Stimulated activated CD4-positive, alpha-beta T cell treated with anti-CD3 and anti-CD28 coated beads, Interleukin-2, amount 100 ng/mL, for 24 hours (primary cell): ENCODE measurements around the gene SMIM15.
"Not testable (repeated sequence)": the region's sequence is repeated elsewhere in the genome, so short reads cannot be mapped to it uniquely, and the experiment has no call there.

Experiments
- DNase-seq, 2 donors: peaks; one replicate each; pipeline ENCODE4 v3.0.0-alpha.2; 2020

The SMIM15 gene, protein sequence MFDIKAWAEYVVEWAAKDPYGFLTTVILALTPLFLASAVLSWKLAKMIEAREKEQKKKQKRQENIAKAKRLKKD

GRCh38 chr5:61162010-61162831 lies at the start of gene SMIM15:
Gene SMIM15 (minus strand): TSS chr5:61162468. CDS start chr5:61160171, 2,297 bp downstream.
- DNase-seq = peak; percentile 83 to 87

DNA sequence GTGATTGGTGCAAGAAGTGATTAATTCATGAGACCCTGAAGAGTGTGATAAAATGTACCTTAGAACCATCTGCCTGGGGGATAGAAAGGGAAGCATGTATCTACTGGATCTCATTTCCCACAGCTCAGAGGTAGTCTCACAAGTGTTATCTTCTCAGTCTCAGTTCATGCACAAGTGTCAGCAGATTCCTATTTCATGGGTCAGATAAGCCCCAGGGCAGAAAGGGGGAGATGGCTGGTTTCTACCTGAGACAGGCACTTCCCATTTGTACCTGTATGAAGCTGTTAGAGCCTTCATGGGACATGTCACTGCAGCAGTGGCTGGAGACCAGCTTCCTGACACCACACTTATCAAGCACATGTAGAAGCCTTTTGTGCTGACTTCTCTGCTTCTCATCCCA lies 45.6 kb upstream of the SMIM15 start:
- DNase-seq = no peak

DNA sequence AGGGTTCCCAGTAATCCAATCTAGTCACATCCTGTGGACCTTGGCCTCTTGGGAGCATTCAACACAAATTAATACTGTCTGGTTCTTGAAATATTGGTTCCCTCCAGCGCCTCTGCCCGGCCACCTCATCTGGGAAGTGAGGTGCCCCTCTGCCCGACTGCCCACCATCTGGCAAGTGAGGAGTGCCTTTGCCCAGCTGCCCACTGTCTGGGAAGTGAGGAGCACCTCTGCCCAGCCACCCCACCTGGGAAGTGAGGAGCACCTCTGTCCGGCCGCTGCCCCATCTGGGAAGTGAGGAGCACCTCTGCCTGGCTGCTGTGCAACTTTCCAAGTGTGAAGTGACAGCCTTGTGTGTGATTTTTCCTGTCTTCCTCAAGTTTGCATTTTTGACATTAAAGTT lies 42.7 kb upstream of the SMIM15 start:
- DNase-seq = no peak

- no peak for DNase-seq
Measured at GRCh38 chr5:61202213-61202612, 39.9 kb upstream of the SMIM15 start.

DNA sequence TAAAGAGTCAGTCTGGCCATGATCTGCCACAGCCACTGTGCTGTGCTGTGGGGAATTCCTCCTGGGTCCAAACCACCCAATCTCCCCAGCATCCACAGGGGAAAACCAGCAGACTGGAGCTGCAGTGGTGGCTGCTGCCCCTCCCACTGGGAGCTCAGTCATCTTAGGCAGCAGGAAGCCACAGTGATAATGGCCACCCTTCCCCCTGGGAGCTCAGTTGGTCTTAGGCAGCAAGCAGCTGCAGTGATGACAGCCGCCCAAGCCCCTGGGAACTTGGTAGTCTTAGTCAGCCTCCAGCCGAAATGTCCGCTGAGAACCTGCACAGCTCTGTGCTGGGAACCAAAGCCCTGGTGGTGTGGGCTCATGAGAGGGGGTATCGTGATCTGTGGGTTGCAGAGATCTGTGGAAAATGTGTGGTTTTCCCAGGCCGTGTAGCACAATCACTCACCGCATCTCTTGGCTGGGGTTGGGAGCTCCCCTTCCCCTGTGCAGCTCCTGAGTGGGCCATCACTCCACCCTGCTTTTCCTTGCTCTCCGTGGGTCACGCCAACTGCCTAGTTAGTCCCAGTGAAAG lies 38.4 kb upstream of the SMIM15 start:
- no peak for DNase-seq

GRCh38 chr5:61198606-61199005 lies 36.3 kb upstream of the SMIM15 start:
- no peak for DNase-seq

DNA sequence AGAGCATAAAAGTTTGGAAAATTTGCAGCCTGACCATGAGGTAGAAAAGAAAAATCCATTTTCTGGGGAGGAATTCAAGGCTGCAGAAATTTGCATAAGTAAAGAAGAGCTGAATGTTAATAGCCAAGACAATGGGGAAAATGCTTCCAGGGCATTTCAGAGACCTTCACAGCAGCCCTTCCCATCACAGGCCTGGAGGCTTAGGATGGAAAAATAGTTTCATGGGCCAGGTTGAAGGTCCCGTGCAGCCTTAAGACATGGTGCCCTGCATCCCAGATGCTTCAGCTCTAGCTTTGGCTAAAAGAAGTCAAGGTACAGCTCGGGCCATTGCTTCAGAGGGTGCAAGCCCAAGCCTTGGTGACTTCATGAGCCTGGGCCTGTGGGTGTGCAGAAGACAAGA lies 25.6 kb upstream of the SMIM15 start:
- DNase-seq = not testable (repeated sequence)

GRCh38 chr5:61187352-61187751 lies 25.1 kb upstream of the SMIM15 start:
- DNase-seq = not testable (repeated sequence)

DNA sequence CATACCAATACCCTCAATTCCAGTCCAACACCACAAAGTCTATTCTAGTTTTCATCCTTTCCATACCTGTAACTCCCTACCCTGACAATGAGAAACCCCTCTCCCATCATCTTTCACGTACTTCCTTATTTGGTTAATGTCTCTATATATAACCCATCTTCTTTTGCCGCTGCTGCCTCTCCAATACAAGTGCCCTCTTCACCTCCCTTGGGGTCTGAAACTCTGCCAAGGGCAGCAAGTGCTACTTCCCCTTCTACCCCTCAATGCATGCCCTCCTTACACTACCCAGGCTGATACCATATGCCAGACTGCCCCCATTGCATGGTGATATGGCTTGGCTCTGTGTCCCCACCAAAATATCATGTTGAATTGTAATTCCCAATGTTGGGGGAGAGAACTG lies 24.4 kb upstream of the SMIM15 start:
- DNase-seq = no peak

GRCh38 chr5:61184708-61185107 lies 22.4 kb upstream of the SMIM15 start:
- DNase-seq = no peak

GRCh38 chr5:61183538-61183937 lies 21.3 kb upstream of the SMIM15 start:
- no peak for DNase-seq

GRCh38 chr5:61182449-61182848 lies 20.2 kb upstream of the SMIM15 start:
- DNase-seq = no peak

DNA sequence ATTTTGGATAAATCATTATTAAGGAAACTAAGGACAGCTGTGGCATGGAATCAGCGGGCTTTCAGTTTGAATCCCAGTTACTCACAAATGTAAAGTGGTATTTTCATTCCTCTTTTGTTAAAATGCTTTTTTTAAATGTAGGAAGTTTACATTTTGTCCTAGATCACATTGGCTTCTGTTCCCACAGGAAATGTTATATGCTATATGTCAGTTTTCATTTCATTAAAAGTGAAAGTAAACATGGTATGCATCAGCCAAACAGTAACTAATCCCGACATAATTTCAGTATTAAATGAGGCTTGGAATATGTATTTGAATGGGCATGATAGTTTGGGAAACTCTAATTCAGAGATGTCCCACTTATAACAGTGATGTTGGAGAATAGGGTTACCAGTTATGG lies 18.6 kb upstream of the SMIM15 start:
- DNase-seq = no peak

DNA sequence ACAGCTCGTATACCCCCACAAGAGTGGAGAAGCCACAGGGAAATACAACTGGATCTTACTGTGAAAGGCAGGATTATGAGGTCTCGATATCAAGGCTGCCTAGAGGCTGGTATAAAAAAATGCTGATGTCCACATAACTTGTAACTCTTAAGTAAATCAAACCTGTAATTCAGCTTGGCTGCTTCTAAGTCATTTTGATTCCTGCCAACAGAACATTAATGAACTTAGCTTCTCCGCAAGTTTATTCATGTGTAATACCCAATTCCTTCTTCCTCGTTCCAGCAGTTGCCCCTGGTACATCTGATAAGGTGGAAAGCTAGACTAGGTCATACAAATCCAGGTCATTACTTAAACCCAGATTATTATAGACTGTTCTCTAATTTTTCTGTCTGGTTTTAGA lies 16.4 kb upstream of the SMIM15 start:
- DNase-seq = no peak

DNA sequence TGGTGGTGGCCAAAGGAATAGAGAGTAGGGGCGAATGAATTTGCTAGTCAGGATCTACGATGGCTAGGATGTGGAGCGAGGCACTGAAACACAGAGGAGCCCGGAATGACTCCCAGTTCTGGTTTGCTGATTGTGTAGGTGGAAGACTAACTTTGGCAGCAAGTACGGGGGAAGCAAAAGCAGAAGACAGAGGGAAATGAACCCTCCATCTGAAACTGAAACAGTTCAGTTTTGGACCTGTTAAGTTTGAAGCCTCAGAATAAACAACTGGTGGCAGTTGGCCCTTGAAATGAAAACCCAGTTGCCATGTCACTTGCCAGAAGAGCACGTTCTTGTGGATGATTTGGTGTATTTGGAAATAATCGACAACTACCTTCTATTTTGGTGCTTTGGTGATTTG lies 15.4 kb upstream of the SMIM15 start:
- DNase-seq = no peak

GRCh38 chr5:61177070-61177469 lies 14.8 kb upstream of the SMIM15 start:
- no peak for DNase-seq

DNA sequence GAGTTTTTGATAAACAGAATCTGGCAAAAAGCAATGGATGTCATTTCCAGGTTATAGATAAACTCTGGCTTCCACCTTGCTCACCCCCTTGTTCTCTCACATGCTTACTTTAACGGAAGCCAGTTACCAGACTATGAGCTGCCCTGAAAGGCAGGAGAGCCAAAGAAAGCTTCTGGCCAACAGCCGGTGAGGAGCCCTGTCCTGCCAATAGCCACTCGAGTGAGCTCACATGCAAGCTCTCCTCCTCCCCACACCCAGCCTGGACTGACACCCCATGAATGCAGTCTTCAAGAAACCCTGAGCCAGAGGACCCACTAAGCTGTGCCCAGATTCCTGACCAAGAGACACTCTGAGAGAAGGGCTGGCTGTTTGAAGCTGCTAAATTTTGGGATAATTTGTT lies 14.4 kb upstream of the SMIM15 start:
- no peak for DNase-seq

GRCh38 chr5:61171479-61171878 lies 9.2 kb upstream of the SMIM15 start:
- DNase-seq = no peak

DNA sequence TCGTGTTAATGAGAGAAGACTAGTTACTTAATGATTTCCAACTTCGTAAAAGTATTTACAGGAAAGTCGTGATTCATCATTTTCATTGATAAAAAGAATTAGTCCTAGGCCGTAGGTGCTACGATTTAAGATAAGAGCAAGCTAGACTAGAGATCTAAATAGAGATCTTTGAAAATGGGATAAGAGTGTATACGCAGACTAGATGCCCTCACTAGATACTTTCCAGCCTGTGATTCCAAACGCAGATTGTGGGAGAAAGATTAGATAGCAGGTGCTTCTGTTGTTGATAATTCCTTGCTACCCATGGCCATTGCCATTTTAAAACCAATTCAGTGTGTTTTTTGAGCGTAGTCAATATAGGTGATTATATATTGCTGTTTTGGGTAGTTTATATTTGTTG lies 6.7 kb upstream of the SMIM15 start:
- no peak for DNase-seq

DNA sequence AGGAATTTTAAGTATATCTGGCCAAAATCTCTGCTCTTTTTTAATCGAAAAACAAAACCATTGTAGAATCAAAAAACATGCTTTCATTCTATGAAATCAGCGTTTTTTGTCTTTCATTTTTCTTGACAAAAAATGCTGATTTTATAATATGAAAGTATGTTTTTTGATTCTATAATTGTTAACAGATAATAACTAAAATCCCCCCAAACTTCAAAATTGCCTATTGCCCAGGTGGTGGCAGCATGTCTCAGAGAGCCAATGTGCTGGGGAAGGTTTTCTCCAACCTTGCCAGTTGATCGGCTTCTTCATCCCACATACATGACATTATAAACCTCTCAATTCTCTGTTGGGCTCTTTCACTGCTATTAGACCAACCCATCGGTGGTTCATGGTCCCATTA lies 5.1 kb upstream of the SMIM15 start:
- no peak for DNase-seq

- DNase-seq = no peak
Measured at GRCh38 chr5:61163905-61164304, 1.6 kb upstream of the SMIM15 start.

DNA sequence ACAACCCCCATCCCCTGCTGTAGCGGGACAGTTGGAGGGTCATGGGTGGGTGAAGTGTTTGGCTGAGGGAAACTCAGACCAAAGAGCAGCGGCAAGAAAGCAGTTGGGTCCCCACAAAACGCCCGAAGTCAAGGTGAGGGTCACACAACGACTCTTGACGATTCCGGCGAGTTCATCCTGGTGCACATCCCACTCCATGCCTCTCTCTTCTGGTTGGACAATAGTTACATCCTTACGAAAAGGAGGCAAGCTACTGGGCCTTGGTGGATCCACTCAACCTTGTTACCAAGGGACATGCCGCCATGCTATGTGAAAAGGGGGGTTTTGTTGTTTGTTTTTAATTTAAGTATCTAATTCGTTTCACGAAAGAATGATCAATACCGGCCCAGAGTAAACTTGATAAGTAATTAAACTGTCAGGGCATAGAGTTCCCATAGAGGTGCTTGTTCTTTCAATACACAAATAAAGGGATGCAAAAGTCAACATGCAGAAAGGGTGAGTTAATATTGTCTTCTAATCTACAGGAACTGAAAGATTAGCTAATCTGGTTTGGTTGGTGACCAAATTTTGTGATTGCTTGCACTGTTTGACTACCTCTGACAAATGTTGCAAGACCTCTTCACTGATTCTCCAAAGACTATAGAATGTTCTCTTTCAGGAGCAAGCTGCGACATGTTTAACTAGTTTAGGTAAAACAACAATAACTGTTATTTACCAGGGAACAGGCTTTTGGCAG lies 732 bp upstream of the SMIM15 start:
- DNase-seq = no peak

DNA sequence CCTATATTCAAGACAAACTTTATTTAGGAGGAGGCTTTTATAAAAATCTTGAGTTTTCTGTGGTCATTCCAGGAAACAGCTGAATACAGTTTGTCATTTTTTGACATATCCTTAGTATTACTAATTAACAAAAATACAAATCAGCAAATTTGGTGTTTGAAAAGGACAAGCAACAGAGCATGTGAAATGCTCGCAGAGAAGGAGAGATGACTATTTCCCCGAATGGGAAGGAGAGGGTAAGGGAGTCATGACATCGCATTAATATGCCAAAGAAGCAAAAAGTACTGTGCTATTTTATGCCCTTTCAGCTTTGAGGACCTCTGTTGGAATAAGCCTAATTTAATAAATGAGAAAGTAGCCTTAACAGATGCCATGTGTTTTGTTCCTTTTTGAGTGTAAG lies 1.8 kb downstream of the SMIM15 start:
- no peak for DNase-seq

DNA sequence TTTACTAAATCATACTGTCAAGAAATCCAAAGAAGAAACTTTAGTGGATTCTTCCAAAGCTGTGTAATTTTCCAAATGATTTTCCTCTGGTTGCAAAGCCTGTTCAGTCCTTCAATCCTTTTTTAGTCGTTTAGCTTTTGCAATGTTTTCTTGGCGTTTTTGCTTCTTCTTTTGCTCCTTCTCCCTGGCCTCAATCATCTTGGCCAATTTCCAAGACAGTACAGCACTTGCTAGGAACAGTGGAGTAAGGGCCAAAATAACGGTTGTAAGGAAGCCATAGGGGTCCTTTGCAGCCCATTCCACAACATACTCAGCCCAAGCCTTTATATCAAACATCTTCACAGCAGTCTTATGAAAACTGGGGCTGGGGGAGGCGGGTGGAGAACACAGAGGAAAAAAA lies 2.4 kb downstream of the SMIM15 start:
- DNase-seq = no peak
